DMS153 treated with DMSO at 0.1 percent for 48 hours (cell line): ENCODE data around the gene PLEKHA6.
"Not testable (repeated sequence)": the region's sequence is repeated elsewhere in the genome, so short reads cannot be mapped to it uniquely, and the experiment has no call there.

Experiments used
- DNase-seq: peaks from one replicate; lab custom pipeline; 2025; ENCODE audit not compliant: unreplicated experiment; lab: John Stamatoyannopoulos, UW

The PLEKHA6 gene

GRCh38 chr1:204249736-204250427 lies 109.8 kb downstream of the PLEKHA6 start:
- no peak for DNase-seq

- DNase-seq, result no peak
These were observed 110.8 kb downstream of the PLEKHA6 start for GRCh38 chr1:204248954-204249353.

GRCh38 chr1:204246876-204247275 lies 112.9 kb downstream of the PLEKHA6 start:
- no peak for DNase-seq

GRCh38 chr1:204242920-204243319 lies 116.8 kb downstream of the PLEKHA6 start:
- no peak for DNase-seq

- DNase-seq, result no peak
These were observed 117.8 kb downstream of the PLEKHA6 start for GRCh38 chr1:204241914-204242313.

GRCh38 chr1:204241050-204241449 lies 118.7 kb downstream of the PLEKHA6 start:
- no peak for DNase-seq

- no peak for DNase-seq
These were observed 119.5 kb downstream of the PLEKHA6 start for GRCh38 chr1:204240233-204240632.

- DNase-seq, result not testable (repeated sequence)
These were observed 120.3 kb downstream of the PLEKHA6 start for GRCh38 chr1:204239401-204239800.

- DNase-seq, result not testable (repeated sequence)
These were observed 121.2 kb downstream of the PLEKHA6 start for GRCh38 chr1:204238520-204238919.

- DNase-seq, result not testable (repeated sequence)
These were observed 122.2 kb downstream of the PLEKHA6 start for GRCh38 chr1:204237515-204237914.

- DNase-seq, result no peak
These were observed 127.2 kb downstream of the PLEKHA6 start for GRCh38 chr1:204232526-204232925.

- DNase-seq, result no peak
These were observed 129.5 kb downstream of the PLEKHA6 start for GRCh38 chr1:204230211-204230610.

- DNase-seq, result no peak
These were observed 130.8 kb downstream of the PLEKHA6 start for GRCh38 chr1:204228896-204229295.

GRCh38 chr1:204227996-204228785 lies 131.5 kb downstream of the PLEKHA6 start:
- DNase-seq, result no peak

- no peak for DNase-seq
These were observed 132.4 kb downstream of the PLEKHA6 start for GRCh38 chr1:204227351-204227750.

- no peak for DNase-seq
These were observed 133.6 kb downstream of the PLEKHA6 start for GRCh38 chr1:204225841-204226735.

GRCh38 chr1:204224655-204225054 lies 135.1 kb downstream of the PLEKHA6 start:
- DNase-seq, result no peak

GRCh38 chr1:204223129-204223860 lies 136.4 kb downstream of the PLEKHA6 start:
- no peak for DNase-seq

- no peak for DNase-seq
These were observed 137.0 kb downstream of the PLEKHA6 start for GRCh38 chr1:204222764-204223055.

- DNase-seq, result no peak
These were observed 137.5 kb downstream of the PLEKHA6 start for GRCh38 chr1:204222006-204222763.
